K562 treated with DMSO at 1 percent for 4 hours (cell line): ENCODE results near the gene MPC1. TPM values are rescaled to one million over a fixed set of nuclear protein-coding genes. Genes with fewer than 3 reads are reported as not detected.

Source experiments
- total RNA-seq: library from RNA; unstranded; fragments of 300-600 nt; gene quantifications from 2 replicates; pipeline ENCODE4 v1.2.3, GENCODE V29; 2022; ENCODE audit not compliant: insufficient read depth

Gene MPC1
- 72.0 and 81.8 TPM in 2 replicates for total RNA-seq

DNA sequence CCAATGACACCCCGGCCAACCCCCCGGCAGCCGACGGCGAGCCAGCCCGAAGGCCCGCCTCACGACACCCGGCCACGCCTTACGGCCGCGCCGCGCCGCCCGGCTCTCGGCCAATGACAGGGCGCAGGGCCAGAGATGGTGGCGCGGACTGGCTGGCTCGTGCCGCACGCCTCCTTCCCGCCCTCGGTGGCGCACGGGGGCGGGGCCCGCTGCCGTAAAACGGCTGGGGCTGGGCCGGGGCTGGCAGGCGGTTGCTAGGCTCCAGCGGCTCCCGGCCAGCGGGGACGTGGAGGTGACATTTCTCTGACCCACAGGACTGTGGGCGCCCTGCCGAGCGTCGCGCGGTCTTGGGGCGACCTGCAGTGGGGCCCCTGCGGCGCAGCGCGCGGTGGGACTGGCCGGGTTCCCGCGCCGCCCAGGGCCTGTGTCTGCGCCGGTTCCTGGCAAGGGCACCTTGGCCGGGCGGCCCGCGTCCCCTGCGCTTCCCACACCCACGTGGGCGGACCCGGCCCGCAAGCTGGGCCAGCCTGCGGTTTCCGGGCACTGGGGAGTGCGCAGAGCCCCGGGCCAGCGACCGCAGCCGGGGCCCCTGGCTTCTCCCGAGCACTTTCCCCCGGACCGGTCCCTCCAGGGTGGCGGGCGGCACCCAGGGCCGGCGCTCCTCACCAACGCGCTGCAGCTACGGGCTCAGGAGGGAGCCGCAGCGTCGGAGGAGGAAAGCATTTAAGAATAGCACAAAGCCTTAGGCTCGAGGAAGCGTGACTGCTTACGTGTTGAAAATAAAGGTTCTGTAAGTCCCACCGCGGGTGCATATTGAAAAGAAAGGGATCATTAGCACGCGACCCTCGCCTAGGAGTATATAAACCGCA is at the start of gene MPC1:
Gene MPC1 (minus strand): TSS at position 8 of the 869 bp plus-strand sequence. CDS start 64 bp downstream, outside the sequence.

GRCh38 chr6:166342349-166343149 is 40.2 kb downstream of the MPC1 start, which contains the start of gene SFT2D1:
Gene SFT2D1, minus strand, starts transcription at chr6:166342545. Its CDS starts 64 bp downstream, at chr6:166342481.

Other genes starting within 250 kb of the MPC1 start
- gene TBXT, start 215.1 kb downstream of the MPC1 start, total RNA-seq = not detected in 2 replicates
- not detected in 2 replicates for gene PRR18, start 74.5 kb downstream of the MPC1 start, total RNA-seq
- gene SFT2D1, start 40.4 kb downstream of the MPC1 start, total RNA-seq = 73.6 and 86.2 TPM in 2 replicates
- not detected in 2 replicates for gene RAMACL, start 203.7 kb upstream of the MPC1 start, total RNA-seq
- gene RPS6KA2, start 244.3 kb upstream of the MPC1 start, total RNA-seq = 0.12 and 0.43 TPM in 2 replicates